Panc1 (cell line): ENCODE results near the gene ARHGEF12. TPM values are rescaled to one million over a fixed set of nuclear protein-coding genes. Genes with fewer than 3 reads are reported as not detected.

Experiments used
- ATAC-seq: fragments of 200-7000 bp; cut with Tn5 transposase; 2 replicates; pipeline ENCODE4 v1.9.1; 2020; ENCODE audit warnings: mild to moderate bottlenecking, moderate library complexity
- BruUV-seq: library from RNA; stranded (reverse); fragments of 400-500 nt; replicated peaks from 2 replicates; lab custom pipeline; 2021; lab: Mats Ljungman, UMichigan
- CTCF ChIA-PET: fragments of 300-600 bp; sonication (Branson Sonifier 250); formaldehyde crosslinking; loops from one replicate; lab custom pipeline; 2022; ENCODE audit warnings: antibody characterized with exemption; lab: Charles Lee
- POLR2A ChIA-PET: fragments of 300-600 bp; sonication (Branson Sonifier 250); formaldehyde crosslinking; loops from one replicate; lab custom pipeline; 2022; ENCODE audit warnings: antibody characterized with exemption; lab: Charles Lee
- DNase-seq: peaks from one replicate; pipeline ENCODE4 v3.0.0-alpha.2; 2010; ENCODE audit warnings: low read depth, low spot score
- H3K27ac ChIP-seq: 2 replicates; pipeline ENCODE4 v1.5.1; 2011; ENCODE audit warnings: mild to moderate bottlenecking, low read length, inconsistent platforms
- H3K27me3 ChIP-seq: fragments of 200-500 bp; sonication (Bioruptor generic); 2 replicates; pipeline ENCODE4 v1.6.0; 2014; ENCODE audit warnings: low read length, inconsistent platforms; ENCODE audit not compliant: control insufficient read depth, insufficient read depth
- H3K36me3 ChIP-seq: fragments of 200-500 bp; sonication (Bioruptor generic); 2 replicates; pipeline ENCODE4 v1.5.1; 2014; ENCODE audit warnings: inconsistent platforms, mild to moderate bottlenecking, low read length, moderate library complexity; ENCODE audit not compliant: control insufficient read depth, insufficient read depth
- H3K4me1 ChIP-seq: 2 replicates; pipeline ENCODE4 v1.5.1; 2011; ENCODE audit warnings: inconsistent platforms, mild to moderate bottlenecking, low read length, moderate library complexity; ENCODE audit not compliant: control insufficient read depth, insufficient read depth
- H3K4me3 ChIP-seq, 2 experiments: 2 replicates each; pipeline ENCODE4 v1.5.1; 2011 to 2012; ENCODE audit warnings: low read depth in 2 of 2, low read length in 2 of 2, mild to moderate bottlenecking in 2 of 2, inconsistent platforms in 1 of 2, moderate library complexity in 1 of 2
- H3K9me3 ChIP-seq: fragments of 200-500 bp; sonication (Bioruptor generic); 2 replicates; pipeline ENCODE4 v1.5.1; 2014; ENCODE audit warnings: low read depth, mild to moderate bottlenecking, inconsistent platforms, low read length, moderate library complexity; ENCODE audit not compliant: control insufficient read depth, insufficient read depth
- CTCF ChIP-seq: fragments of 450-650 bp; IDR thresholded peaks from 2 replicates; pipeline ENCODE4 v1.5.1; 2017; ENCODE audit warnings: mild to moderate bottlenecking
- POLR2AphosphoS5 ChIP-seq: IDR thresholded peaks from 2 replicates; pipeline ENCODE4 v1.6.1; 2012; ENCODE audit warnings: mild to moderate bottlenecking, low read depth, low read length, moderate library complexity
- REST ChIP-seq, 2 experiments: IDR thresholded peaks; 2 replicates each; pipeline ENCODE4 v1.6.1; 2011 to 2012; ENCODE audit warnings: low read depth in 2 of 2, control low read depth in 1 of 2, low read length in 1 of 2, mild to moderate bottlenecking in 1 of 2, moderate library complexity in 1 of 2; ENCODE audit not compliant: insufficient read depth in 1 of 2
- SIN3A ChIP-seq: IDR thresholded peaks from 2 replicates; pipeline ENCODE4 v1.6.1; 2012; ENCODE audit warnings: low read depth, mild to moderate bottlenecking, low read length, moderate library complexity, borderline replicate concordance; ENCODE audit not compliant: insufficient read depth
- TCF7L2 ChIP-seq: IDR thresholded peaks from 2 replicates; pipeline ENCODE4 v1.6.1; 2011; ENCODE audit warnings: mild to moderate bottlenecking, low read depth, low read length, inconsistent platforms
- in situ Hi-C: cut with HindIII; loops from 2 replicates; pipeline ENCODE4 v1.10.0; 2016; ENCODE audit warnings: low sequenced_read_pairs, low pct_unique_long_range_greater_than_20kb
- intact Hi-C: fragments of 100-400 bp; cut with micrococcal nuclease; formaldehyde crosslinking; loops from one replicate; pipeline ENCODE4 v1.10.0; 2022; ENCODE audit not compliant: unreplicated experiment
- total RNA-seq: library from RNA; stranded (reverse); gene quantifications from one replicate; pipeline ENCODE4 v1.2.1, GENCODE V29; 2021; ENCODE audit not compliant: unreplicated experiment

The ARHGEF12 gene
- total RNA-seq, 1 experiment from 2014 or later = 182 TPM

GRCh38 chr11:120372296-120372695, 36.1 kb downstream of the ARHGEF12 start:
- ChIA-PET CTCF (interaction anchor here (0.7 kb wide), 1 partner anchor 23 kb away, joined by 3 read pairs; no protein-coding TSS in a partner anchor), POLR2A (no interaction called here)
- H3K9me3 ChIP-seq = no peaks in the 10 kb centered on the region
- in situ Hi-C loops (no loop called here), intact Hi-C loops (no loop called here)
- no peak for DNase-seq
- H3K4me3 ChIP-seq = no peak overlapping the region
- no peak for TF ChIP-seq SIN3A
- no peak for ATAC-seq
- no peaks in the 10 kb centered on the region for H3K27me3 ChIP-seq
- no TSS peak for BruUV-seq
- H3K4me1 ChIP-seq = peaks cover 20% of the 10 kb centered on the region
- H3K36me3 ChIP-seq = no peaks in the 10 kb centered on the region
- H3K27ac ChIP-seq = no peak overlapping the region

GRCh38 chr11:120375076-120375475, 38.9 kb downstream of the ARHGEF12 start:
- H3K27me3 ChIP-seq = no peaks in the 10 kb centered on the region
- ChIA-PET CTCF (interaction anchor here (0.7 kb wide), 1 partner anchor 480 kb away, joined by 5 read pairs; no protein-coding TSS in a partner anchor), POLR2A (no interaction called here)
- TF ChIP-seq POLR2AphosphoS5 (no peak), REST (IDR thresholded peaks at IDR 0.05; ENCODE audit: insufficient read depth in 1 of 2, low read depth in 2 of 2, low read length in 1 of 2) (no peak), TCF7L2 (no peak), SIN3A (no peak), CTCF (no peak)
- peaks cover 19% of the 10 kb centered on the region for H3K4me1 ChIP-seq
- BruUV-seq = no TSS peak
- no peak overlapping the region for H3K4me3 ChIP-seq
- ATAC-seq (no peak), DNase-seq (no peak)
- no peak overlapping the region for H3K27ac ChIP-seq
- H3K36me3 ChIP-seq = no peaks in the 10 kb centered on the region
- peaks cover 11% of the 10 kb centered on the region; the same call in 1 of the 2 replicates for H3K9me3 ChIP-seq
- intact Hi-C loops (no loop called here), in situ Hi-C loops (no loop called here)

GRCh38 chr11:120376547-120377182, 40.5 kb downstream of the ARHGEF12 start:
- in situ Hi-C loops (no loop called here), intact Hi-C loops (no loop called here)
- Histone ChIP-seq H3K27me3 (no peaks in the 10 kb centered on the region), H3K4me3 (no peak overlapping the region), H3K4me1 (peaks cover 7% of the 10 kb centered on the region), H3K36me3 (no peaks in the 10 kb centered on the region), H3K9me3 (peaks cover 11% of the 10 kb centered on the region; the same call in 1 of the 2 replicates), H3K27ac (no peak overlapping the region)
- BruUV-seq = no TSS peak
- no peak for ATAC-seq
- no peak for DNase-seq
- TF ChIP-seq SIN3A (no peak), POLR2AphosphoS5 (no peak), REST (IDR thresholded peaks at IDR 0.05; ENCODE audit: insufficient read depth in 1 of 2, low read depth in 2 of 2, low read length in 1 of 2) (no peak), CTCF (no peak), TCF7L2 (no peak)
- CTCF ChIA-PET = no interaction called here
- POLR2A ChIA-PET = no interaction called here
